K562 (cell line): ENCODE data around the gene LPIN1.
"Not testable (repeated sequence)": the region's sequence is repeated elsewhere in the genome, so short reads cannot be mapped to it uniquely, and the experiment has no call there.

Experiments used
- FOS ChIP-seq: IDR thresholded peaks from 3 replicates; pipeline ENCODE4 v1.6.1; 2011; ENCODE audit not compliant: insufficient read length; ENCODE audit errors: extremely low read depth
- KDM5B ChIP-seq: fragments of 200-600 bp; sonication (generic); IDR thresholded peaks from 2 replicates; pipeline ENCODE4 v1.6.1; 2012; ENCODE audit warnings: low read depth, mild to moderate bottlenecking, moderate library complexity, low read length, control low read depth, inconsistent platforms; ENCODE audit not compliant: insufficient replicate concordance
- L3MBTL2 ChIP-seq: fragments of 450-650 bp; IDR thresholded peaks from 2 replicates; pipeline ENCODE4 v1.6.1; 2016; ENCODE audit warnings: mild to moderate bottlenecking, moderate library complexity
- SAFB ChIP-seq: fragments of 200-400 bp; formaldehyde crosslinking; IDR thresholded peaks from 2 replicates; pipeline ENCODE4 v1.6.1; 2017; ENCODE audit warnings: low read depth, low read length, borderline replicate concordance
- SRSF7 ChIP-seq: fragments of 200-400 bp; formaldehyde crosslinking; optimal IDR thresholded peaks from 2 replicates; pipeline ENCODE3; 2017; ENCODE audit warnings: mild to moderate bottlenecking, low read depth, low read length
- TF ChIP-seq, protein P1 (sequence below), 2 experiments: fragments of 450-650 bp in 1 of 2; sonication (generic) in 1 of 2; formaldehyde crosslinking; conservative IDR thresholded peaks; 2 replicates each; pipeline versions ENCODE4 v1.4.0 to v1.8.1; 2020 to 2022; ENCODE audit warnings: mild to moderate bottlenecking in 1 of 2, missing genetic modification reagents in 1 of 2
- TF ChIP-seq, protein P2 (sequence below), 3 experiments: IDR thresholded peaks in 2 of 3; conservative IDR thresholded peaks in 1 of 3; 2 replicates each; pipeline ENCODE4 v1.5.1; 2011 to 2012; ENCODE audit warnings: low read length in 3 of 3, mild to moderate bottlenecking in 3 of 3, control low read depth in 2 of 3, improper control_type of control experiment in 1 of 3, inconsistent platforms in 1 of 3, low read depth in 1 of 3, mixed read lengths in 1 of 3, moderate library complexity in 1 of 3; ENCODE audit not compliant: insufficient read depth in 2 of 3

DNA sequence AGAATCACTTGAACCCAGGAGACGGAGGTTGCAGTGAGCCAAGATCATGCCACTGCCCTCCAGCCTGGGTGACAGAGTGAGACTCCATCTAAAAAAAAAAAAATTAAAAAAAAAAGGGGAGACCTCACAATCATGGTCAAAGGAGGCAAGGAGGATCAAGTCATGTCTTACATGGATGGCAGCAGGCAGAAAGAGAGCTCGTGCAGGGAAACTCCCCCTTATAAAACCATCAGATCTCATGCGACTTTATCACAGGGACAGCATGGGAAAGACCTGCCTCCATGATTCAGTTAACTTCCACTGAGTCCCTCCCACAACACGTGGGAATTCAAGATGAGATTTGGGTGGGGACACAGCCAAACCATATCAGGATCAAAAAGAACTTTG lies 75.9 kb downstream of the LPIN1 start:
- TF ChIP-seq KDM5B, L3MBTL2, SAFB, SRSF7, FOS: not testable (repeated sequence)
- TF ChIP-seq, protein P1, sequence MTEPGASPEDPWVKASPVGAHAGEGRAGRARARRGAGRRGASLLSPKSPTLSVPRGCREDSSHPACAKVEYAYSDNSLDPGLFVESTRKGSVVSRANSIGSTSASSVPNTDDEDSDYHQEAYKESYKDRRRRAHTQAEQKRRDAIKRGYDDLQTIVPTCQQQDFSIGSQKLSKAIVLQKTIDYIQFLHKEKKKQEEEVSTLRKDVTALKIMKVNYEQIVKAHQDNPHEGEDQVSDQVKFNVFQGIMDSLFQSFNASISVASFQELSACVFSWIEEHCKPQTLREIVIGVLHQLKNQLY (CRISPR knock-in tag; conservative IDR thresholded peaks at IDR 0.05), result not testable (repeated sequence)
- TF ChIP-seq, protein P2, sequence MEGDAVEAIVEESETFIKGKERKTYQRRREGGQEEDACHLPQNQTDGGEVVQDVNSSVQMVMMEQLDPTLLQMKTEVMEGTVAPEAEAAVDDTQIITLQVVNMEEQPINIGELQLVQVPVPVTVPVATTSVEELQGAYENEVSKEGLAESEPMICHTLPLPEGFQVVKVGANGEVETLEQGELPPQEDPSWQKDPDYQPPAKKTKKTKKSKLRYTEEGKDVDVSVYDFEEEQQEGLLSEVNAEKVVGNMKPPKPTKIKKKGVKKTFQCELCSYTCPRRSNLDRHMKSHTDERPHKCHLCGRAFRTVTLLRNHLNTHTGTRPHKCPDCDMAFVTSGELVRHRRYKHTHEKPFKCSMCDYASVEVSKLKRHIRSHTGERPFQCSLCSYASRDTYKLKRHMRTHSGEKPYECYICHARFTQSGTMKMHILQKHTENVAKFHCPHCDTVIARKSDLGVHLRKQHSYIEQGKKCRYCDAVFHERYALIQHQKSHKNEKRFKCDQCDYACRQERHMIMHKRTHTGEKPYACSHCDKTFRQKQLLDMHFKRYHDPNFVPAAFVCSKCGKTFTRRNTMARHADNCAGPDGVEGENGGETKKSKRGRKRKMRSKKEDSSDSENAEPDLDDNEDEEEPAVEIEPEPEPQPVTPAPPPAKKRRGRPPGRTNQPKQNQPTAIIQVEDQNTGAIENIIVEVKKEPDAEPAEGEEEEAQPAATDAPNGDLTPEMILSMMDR (IDR thresholded peaks at IDR 0.05 in 2 of 3, conservative IDR thresholded peaks at IDR 0.05 in 1 of 3; ENCODE audit: insufficient read depth in 2 of 3, low read depth in 1 of 3, low read length in 3 of 3), result not testable (repeated sequence)
